HG02678 (cell line): ENCODE measurements around the gene PDZD4.
"Not testable (repeated sequence)": the region's sequence is repeated elsewhere in the genome, so short reads cannot be mapped to it uniquely, and the experiment has no call there.

Experiments
- ATAC-seq: cut with Tn5 transposase; IDR thresholded peaks from one replicate; pipeline ENCODE4 v1.9.1; 2021; ENCODE audit warnings: mild to moderate bottlenecking, moderate library complexity; ENCODE audit not compliant: unreplicated experiment

PDZD4 gene

DNA sequence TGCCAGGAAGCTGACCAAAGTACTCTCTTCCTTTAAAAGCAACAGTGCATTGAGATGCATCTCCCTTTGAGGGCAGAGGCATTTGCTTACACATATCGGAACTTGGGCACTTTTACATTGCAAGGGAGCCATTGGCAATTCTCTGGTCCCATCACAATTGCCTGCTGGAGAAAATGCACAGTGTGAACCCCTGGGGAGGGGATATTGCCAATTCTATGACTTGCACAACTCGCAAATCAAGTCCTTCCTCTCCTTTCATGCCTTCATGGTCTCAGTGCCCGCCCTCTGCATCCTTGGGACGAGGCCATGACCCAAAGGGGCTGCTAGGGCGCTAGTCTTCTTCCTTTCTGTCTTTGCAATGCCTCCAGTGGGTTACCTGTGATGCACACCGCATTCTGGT is 14.9 kb upstream of the PDZD4 start:
- ATAC-seq, result no peak

DNA sequence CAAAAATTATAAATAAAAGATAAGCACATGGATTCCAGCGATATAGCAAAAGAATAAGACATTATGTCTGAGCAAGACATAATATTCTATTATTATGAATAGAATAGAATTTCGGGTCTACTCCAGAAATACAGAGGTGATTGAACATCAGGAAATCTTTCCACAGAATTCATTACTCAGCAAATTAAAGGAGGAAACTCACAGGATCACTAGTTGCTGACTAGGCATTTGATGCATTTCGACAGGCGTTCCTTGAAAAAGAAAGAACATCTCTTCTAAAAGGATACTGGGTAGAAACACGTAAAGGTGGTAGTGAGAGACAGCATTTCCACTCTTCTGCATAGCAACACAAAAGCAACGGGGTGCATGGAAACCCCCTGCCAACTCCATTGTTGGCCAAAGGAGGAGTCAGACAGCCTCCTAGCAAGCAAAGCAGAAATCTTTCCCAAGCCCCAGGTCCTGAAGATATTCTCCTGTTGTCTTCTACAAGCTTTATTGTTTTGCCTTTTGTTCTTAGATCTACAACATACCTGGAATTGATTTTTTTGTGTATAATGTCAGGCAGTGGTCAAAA is 14.3 kb upstream of the PDZD4 start:
- ATAC-seq, result no peak

DNA sequence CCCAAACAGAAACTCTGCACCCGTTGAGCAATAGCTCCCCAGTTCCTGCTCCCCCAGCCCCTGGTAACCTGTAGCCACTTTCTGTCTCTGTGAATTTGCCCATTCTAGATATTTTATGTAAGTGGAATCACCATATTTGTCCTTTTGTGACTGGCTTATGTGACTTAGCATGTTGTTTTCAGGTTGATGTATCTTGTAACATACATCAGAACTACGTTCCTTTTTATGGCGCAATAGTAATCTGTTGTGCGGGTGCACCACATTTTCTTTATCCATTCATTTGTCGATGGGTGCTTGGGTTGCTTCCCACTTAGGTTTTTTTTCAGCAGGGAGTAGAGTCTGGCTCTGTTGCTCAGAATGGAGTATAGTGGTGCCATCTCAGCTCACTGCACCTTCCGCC is 6.6 kb upstream of the PDZD4 start:
- ATAC-seq, result no peak

DNA sequence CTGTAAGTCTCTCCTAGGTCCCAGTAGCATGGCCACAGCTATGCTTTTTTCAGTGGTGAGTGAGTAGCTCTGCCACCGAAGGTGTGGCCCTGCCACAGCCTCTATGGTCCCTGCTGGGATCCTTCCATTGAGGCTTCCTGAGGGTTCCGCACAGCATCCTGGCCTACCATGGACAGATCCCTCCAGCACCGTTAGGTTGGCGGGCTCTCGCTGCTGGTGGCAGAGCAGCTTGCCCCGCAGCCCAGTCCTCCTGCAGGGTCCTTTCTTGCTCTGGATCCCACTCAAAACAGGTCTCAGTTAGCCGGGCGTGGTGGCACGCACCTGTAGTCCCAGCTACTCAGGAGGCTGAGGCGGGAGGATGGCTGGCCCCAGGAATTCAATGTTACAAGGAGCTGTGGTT is 2.4 kb upstream of the PDZD4 start:
- ATAC-seq, result no peak

DNA sequence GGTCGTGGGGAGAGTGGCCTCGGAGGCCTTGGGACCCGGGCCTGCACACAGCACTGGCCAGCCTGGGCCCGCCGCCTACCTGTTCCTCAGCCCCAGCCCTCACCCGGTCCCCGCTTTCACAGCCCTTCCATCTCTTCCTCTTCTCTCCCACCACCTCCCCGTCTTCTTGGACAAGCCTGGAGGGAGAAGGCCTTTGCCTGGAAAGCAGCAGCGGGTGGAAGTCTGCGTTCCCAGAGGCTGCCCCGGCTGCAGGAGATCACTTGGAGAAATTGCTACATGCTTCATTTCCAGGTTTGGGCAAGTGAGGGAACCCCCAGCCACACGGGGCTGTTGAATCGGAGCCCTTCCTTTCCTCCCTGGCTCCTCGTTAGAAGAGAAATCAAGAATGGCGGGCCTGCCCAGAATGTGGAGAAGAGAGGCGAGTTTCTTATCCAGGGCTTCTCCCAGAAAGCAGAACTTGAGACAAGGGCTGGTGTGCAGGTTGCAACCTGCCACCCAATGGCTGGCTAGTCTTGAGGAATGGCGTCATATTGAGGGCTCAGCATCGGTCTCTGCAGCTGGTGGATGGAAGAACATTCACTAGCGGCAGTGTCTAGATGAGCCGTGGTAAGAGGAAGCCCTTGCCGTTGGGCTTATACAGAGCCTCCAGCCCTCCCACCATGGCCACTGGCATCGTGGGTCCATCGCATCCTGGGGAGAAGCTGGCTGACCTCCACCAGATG is 1.2 kb upstream of the PDZD4 start:
- ATAC-seq, result no peak

DNA sequence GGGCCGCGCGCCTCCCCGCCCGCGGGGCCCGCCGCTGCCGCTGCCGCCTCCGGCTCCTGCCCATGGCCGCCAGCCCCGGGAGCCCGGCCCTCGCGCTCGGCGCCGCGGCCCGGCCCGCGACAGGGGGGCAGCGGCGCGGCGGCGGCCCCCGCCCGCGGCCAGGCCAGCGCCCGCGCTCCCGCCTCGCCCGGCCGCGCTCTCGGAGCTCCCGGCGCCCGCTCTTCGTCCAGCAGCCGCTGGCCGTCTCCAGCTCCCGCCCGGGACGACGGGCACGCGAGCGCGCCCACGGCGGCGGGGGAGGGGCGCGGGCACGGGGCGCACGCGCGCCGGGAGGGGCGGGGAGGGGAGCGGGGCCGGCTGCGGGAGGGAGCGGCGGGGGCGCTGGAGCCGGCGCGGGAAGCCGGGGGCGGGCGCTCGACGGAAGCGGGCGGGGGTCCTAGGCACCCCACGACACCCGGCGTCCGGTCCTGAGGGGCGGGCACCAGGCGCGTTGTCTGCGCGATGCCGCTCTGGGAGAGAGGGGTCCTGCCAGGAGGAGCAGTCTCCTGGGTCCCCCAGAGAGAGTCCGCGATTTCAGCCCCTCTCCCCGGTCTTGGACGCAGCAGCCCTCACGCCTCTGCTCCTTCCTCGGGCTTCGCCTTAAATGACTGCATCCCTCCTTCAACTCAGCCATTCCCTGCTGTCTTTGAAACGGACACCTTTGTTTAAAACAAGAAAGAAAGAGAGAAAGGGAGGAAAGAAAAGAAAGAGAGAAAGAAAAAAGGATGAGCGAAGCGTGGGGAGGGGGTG is 490 bp upstream of the PDZD4 start:
- ATAC-seq, result no peak

DNA sequence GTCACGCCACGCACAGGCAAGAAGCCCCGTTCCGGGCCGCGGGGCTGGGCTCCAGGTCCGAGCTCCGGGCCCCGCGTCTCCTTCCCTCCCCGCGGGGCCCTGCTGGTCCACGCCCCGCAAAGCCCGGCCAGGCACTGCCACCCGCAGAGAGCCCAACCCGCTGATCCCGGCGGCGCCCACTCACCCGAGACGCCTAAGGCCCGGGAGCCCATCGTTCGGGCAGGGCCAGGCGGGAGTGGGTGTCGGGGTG is 870 bp downstream of the PDZD4 start:
- no peak for ATAC-seq

DNA sequence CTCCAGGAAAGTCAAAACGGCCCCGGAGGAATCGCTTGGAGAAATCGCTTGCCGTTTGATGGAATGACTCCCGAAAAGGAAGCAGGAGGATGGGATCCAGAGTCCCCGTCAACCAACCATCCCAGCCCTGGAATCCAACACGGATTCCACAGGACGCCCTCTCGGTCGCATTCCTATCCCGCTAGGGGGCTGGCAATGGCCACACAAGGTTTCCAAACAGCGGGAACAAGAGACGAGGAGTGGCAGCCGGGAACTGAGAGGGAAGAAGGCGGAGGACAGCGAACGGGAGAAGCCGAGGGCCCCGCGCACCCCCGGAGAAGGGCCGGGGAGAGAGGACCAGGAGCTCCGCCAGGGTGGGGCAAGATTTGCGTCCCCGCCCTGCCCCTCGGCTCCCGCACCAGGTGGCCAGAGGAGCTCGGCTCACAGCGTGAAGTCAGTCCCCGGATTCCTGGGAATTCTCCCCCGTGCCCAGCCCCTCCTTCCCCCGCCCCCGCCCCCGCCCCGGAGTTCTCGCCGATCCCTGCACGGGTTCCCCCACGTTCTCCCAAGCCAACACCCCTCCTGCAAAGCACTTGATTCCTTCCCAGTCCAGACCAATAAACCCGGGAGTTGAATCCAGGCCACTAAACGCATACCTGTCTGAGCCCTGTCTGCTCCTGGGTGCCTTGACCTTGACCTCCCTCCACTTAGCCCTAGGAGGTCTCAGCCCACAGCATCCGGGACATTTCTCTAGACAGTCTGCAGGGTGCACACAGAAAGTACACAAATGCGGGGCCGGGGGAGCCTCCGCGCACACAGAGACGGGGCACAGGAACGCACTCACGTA is 1.4 kb downstream of the PDZD4 start:
- no peak for ATAC-seq

DNA sequence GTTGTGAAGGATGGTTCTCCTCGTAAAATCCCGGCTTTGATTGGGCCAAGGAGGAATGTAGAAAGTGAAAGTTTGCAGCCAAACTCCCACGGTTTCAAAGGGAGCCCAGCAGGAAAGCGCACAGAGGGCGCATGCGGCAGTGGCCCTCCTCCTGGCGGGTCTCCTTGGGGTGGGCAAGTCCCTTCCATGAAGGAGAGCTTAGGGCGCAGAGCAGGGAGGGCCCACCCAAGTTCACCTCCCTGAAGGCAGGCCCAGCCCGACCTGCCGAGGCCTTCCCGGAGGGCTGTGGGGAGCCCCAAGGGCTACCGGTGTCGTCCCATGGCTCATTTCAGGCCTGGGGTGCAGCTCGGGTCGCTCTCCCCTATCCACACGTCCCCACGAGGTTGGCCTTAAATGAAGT is 2.0 kb downstream of the PDZD4 start:
- no peak for ATAC-seq

DNA sequence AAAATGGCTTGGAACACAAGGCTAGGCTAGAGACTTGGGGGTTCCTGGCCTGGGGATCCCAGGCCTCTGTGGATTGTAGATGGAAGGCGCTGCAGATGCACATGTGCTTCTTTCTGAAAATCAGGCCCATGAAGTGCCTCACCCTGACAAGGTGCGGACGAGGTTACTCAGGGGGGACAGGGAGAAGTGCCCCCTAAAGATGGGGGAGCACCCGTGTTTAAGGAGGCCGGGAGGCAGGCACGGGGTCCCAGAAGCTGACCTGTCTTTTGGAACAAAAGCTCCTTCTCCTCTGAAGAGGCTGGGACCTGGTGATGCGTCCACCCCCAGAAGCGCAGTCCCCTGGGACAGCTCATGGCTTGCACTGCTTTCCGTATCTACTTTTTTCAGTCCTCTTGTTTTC is 2.4 kb downstream of the PDZD4 start:
- ATAC-seq, result no peak

DNA sequence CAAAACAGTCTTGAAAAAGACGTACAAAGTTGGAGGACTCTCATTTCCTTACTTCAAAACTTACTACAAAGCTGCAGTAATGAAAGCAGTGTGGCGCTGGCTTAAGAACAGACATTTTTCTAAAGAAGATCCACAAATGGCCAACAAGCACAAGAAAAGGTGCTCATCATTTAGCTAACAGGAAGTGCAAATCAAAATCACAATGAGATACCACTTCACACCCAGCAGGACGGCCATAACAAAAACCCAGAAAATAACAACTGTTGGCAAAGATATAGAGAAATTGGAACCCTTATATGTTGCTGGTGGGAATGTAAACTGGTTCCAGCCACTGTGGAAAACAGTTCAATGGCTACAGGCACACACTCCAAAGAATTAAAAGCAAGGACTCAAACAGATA is 3.3 kb downstream of the PDZD4 start:
- ATAC-seq, result no peak

DNA sequence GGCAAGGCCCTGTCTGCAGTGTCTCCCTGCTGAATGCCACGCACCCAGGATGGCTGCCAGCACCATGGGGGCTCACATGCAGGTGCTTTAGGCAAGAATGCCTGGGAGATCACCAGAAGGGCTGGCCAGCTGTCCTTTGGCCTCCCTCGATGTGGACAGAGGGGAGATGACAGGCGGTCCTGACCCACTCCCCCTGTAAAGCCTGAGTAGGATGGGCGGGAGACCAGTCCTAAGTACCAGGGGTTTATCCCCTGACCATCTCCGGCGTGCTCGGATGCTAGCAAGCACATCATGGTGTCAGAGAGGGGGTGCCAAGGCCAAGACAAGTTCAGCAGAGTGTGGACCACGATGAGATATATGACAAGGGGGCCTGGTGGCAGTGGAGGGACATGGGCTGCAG is 5.3 kb downstream of the PDZD4 start:
- no peak for ATAC-seq

DNA sequence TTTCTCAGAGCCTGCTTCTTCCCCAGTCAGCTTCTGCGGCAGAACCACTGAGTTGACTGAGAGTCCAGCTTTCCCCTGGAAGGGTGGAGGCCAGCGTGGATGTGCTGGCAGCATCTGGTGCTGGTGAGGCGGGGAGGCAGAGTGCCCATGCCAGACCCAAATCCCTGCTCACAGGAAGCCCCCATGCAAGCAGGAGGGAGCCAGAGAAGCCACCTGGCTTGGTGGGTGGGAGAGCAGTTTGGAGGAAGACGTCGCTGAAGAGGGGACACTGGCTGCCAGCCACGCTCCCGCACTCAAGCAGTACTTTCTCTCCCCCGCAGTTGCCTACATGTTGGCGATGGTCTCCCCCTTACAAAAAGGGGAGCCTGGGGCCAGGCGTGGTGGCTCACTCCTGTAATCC is 6.0 kb downstream of the PDZD4 start:
- ATAC-seq, result no peak

DNA sequence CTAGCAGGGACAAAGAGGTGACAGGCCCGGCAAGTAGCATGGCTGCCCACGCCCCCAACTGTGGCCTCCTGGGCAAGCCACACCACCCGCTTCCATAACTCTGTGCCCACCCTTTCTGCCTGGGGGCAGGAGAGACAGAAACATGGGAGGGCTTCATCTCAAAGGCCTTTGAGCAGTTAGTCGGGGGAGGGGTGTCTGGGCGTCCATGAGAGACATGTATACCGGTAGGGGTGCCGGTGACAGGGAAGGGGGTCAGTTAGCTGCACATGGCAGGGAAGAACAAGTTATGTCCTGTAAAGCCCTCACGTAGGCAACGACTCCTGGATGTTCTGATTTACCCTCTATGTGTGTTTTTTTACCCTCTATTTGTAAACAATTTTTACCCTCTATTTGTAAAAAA is 9.3 kb downstream of the PDZD4 start:
- no peak for ATAC-seq

DNA sequence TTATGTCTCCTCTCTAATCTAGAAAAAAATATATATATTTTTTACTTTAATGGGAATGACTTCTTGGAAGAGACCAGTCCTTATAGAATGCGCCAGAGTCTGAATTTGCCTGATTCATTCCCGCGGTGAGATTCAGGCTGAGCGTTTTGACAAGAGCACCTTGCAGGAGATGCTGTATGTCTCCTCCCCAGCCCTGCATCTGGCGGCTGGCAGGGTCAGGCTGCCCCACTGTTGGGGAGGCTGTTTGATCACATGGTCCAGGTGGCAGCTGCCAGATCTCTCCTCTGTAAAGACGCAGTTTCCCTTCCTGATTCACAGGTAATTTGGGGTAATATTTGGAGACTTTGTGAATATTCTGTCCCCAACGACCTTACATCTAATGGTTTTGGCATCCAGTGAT is 9.7 kb downstream of the PDZD4 start:
- ATAC-seq, result no peak

DNA sequence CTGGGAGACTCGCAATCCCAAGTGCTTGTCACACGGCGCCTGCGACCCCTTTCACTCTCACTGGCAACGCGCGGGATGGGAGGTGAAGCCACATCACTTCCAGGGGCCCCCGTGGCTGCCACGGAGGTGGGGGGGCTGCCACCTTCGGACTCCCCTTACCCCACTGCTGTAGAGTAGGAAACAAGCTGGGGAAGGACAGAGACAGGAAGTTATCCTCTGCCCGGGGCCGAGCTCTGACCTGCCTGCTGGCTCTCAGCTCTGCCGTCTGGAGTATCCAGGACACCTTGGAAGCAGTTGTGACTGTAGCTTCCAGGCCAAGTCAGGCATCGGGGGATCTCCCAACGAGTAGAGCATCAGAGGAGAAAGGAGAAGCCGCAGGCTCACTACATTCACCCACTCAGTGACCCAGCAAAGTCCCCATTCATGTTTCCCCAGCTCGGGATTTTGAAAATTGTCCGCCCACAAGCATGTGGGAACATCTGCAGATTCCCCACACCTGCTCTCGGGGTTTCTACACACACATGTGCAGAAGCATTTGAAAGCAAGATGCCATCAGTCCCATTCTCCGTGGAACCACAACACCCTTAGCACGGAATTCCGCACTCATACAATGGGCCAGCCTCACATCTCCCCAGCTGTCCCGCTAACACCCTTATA is 10.8 kb downstream of the PDZD4 start:
- no peak for ATAC-seq

DNA sequence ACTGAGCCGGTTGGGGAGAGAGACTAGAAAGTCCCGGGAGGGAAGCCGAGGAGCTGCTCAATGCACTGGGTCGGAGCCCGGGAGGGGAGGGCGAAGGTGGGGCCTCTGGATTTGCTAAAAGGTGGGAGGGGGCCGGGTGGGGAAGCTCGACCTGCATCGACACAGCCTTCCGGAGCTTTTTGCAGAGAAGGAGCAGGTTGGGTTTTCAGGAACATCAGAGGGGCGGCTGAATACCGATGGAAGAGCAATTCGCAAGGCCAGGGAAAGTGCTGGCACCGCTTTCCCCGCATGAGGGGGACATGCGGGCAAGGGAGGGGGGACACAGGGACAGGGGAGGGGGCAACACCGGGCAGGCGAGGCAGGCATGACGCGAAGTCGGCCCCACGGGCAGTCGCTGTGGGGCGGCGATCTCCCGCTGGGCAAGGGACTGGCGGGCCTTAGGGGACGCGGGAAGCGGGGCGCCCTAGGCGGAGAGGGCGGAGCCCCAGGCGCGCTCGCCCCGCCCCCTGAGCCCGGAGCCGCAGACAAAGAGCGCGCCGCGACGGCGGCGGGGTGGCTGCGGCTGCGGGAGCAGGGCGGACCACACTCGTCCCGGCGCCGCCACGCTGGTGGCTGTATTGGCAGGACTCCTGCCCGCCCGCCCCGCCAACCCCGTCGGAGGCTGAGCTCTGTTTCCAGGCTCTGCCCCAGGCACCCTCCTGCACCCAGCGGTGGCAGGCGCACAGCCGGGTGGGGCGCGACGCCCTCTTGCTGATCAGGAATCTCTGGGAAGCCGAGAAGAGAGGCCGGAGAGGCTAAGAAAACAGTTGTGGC is 11.6 kb downstream of the PDZD4 start:
- ATAC-seq, result no peak

DNA sequence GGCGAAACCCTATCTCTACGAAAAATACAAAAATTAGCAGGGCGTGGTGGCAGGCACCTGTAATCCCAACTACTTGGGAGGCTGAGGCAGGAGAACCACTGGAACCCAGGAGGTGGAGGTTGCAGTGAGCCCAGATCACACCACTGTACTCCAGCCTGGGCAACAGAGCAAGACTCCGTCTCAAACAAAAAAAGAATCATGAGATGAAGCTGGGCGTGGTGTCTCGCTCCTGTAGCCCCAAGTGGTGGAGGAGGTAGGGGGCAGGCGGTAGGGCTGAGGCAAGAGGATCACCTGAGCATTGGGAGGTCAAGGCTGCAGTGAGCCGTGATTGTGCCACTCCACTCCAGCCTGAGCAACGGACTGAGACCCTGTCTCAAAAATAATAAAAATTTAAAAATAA is 12.3 kb downstream of the PDZD4 start:
- not testable (repeated sequence) for ATAC-seq

DNA sequence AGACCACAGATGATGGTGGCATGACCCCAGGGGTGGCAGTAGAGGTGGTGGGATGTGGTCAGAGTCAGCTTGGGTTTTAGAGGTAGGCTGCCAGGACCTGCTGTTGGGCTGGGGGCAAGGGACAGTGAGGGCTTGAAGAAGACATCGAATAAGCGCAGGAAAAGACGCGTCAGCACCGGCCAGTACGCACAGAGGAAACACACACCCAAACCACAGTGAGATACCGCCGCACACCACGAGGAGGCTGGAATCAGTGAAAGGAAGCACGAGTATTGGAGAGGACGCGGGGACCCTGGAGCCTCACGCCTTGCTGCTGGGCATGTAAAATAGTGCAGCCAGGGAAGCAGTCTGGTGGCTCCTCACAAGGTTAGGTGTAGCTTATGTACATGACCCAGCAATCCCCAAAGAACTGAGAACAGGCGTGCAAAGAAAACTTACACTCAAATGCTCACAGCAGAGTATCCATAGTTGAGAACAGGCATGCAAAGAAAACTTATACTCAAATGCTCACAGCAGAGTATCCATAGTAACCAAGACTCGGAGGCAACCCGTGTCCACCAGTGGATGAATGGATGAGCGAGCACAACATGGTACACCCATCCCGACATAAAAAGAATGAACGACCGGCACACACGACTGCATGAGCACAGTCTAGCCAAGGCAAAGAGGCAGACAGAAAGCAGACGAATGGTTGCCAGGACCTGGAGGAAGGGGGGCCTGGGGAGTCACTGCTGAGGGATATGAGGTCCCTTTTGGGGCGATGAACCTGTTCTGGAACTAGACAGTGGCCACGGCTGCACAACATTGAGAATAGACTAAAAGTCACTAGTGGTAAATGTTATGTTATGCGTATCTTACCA is 13.3 kb downstream of the PDZD4 start:
- ATAC-seq, result no peak
